Measurements from ENCODE around the gene PROSER3. TPM values are rescaled to one million over a fixed set of nuclear protein-coding genes. Genes with fewer than 3 reads are reported as not detected.

The PROSER3 gene
- total RNA-seq, 1 donor from 2014 or later, result 29.4 TPM

GRCh38 chr19:35801828-35802227 lies 43.9 kb downstream of the PROSER3 start:
- ATAC-seq (no peak), DNase-seq (ENCODE audit: low spot score) (no peak)
- intact Hi-C loops (cut with DNase I), result no loop called here

DNA sequence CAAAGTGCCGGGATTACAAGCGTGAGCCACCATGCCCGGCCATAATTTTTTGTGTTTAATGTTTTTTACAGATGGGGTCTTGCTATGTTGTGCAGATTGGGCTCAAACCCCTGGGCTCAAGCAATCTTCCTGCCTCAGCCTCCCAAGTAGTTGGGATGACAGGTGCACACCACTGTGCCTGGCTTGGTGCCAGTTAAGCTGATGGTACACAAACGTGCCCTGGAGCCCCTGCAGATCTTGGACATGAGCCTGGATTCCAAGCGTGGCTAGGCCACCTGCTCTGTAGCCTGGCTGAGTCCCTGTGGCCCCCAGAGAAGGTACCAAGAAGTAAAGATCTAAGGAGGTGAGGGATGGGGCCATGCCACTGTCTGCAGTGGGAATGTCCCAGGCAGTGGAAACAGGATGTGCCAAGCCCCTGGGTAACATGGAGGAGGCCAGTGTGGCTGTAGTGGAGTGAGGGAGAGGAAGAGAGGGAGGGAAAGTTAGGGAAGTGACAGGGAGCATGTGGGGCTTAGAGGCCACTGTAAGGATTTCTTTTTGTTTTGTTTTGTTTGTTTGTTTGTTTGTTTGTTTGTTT lies 47.6 kb downstream of the PROSER3 start:
- DNase-seq (ENCODE audit: low spot score) (no peak), ATAC-seq (no peak)
- intact Hi-C loops (cut with DNase I), result no loop called here

DNA sequence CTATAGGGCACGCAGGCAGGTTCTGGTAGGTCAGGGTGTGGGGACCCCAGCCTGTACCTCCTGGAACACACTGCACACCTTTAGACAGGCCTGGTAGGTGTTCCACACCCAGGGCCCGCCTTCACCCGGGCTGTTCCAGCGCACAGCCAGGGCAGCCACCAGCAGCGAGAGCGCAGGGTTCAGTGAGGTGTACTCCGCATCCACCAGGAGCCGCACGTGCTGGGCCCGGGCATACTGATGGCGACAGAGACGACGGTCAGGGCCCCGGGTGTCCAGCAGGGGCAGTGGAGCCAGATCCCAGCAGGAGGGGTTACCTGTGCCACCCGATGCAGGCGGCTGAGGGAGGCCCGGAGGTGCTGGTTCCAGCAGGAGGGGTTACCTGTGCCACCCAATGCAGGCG lies 48.6 kb downstream of the PROSER3 start:
- DNase-seq (ENCODE audit: low spot score) (no peak), ATAC-seq (no peak)
- intact Hi-C loops (cut with DNase I), result no loop called here

DNA sequence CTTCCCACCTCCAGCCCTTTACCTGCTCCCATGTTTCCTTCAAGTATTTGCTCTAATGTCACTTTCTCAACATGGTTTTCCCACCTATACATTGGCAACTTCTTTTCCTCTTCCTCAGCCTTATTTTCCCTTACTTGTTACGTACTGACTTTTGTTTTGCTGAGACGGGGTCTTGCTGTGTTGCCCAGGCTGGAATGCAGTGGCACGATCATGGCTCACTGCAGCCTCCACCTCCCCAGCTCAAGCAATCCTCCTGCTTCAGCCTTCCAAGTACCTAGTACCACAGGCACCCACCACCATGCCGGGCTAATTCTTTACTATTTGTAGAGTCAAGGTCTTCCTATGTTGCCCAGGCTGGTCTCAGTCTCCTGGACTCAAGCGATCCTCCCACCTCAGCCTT lies 49.7 kb downstream of the PROSER3 start:
- ATAC-seq, result no peak
- no peak for DNase-seq (ENCODE audit: low spot score)
- intact Hi-C loops (cut with DNase I), result no loop called here

GRCh38 chr19:35811317-35812219 lies 53.6 kb downstream of the PROSER3 start:
- ATAC-seq, result no peak
- intact Hi-C loops (cut with DNase I), result no loop called here
- no peak for DNase-seq (ENCODE audit: low spot score)

DNA sequence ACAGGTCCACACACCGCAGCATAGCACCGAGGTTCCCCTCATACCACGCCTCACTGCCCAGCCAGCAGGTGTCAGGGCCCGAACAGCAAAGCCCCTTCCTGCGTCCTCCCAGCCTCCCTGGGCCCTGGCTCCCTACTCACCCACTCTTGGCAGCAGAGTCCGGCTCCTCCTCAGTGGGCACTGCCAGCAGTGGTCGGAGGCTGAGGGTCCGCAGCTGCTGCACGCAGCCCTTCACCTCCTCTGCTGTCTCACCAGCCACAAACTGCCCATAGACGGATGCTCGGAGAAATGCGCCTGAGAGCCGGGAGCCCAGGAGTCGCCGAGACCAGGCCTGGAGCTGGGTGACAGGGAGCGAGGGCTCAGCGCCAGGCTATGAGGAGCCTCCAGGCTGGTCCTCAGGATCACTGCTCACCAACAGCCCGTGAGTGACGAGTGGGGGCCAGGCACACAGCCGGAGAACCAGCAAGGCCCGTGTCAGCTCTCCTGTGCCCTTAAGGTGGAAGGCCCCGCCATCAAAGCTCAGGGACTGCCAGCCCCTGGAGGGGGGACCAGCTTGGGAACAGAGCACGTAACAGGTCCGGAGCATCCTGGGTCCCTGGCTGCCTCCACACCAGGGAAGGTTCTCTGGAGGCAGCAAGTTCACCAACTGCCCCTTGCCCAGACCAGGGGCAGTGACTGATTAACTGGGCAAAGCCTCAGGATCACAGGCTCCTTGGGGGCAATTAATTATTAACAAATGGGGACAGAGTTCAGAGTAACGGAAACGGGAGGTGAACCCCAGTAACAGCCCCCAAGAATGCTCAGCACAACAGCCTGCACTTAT lies 54.5 kb downstream of the PROSER3 start, which contains the start of gene PRODH2:
Gene PRODH2, minus strand, starts transcription at position 626 of the 823 bp plus-strand sequence. Its CDS starts 40 bp downstream, at position 586.
- DNase-seq (ENCODE audit: low spot score), result no peak
- no peak for ATAC-seq
- intact Hi-C loops (cut with DNase I), result no loop called here

DNA sequence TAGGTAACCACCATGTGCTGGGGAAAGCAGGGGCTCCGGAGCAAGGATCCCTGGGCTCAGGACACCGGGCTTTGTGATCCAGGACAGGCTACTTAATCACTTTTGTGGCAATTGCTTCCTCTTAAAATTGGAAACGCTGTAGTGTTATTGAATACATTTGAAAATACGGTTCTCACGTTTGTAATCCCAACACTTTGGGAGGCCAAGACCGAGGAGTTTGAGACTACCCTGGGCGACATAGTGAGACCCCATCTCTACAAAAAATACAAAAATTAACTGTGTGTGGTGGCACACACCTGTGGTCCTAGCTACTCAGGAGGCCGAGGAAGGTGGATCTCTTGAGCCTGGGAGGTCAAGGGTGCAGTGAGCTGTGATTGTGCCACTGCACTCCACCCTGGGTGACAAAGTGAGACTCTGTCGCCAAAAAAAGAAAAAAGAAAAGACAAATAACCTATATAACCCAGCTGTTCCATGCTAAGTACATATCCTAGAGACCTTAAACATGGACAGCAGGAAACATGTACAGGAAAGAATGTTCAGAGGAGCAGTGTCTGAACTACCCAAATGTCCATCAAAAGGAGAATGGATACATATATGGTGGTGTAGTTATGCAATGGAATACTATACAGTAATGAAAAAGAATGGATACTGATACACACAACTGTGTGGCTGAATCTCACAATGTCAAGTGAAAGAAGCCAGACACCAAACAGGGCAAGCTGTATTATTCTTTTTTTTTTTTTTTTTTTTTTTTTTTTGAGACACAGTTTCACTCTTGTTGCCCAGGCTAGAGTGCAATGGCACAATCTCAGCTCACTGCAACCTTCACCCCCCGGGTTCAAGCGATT lies 55.3 kb downstream of the PROSER3 start:
- intact Hi-C loops (cut with DNase I), result no loop called here
- no peak for ATAC-seq
- DNase-seq (ENCODE audit: low spot score), result no peak

- DNase-seq (ENCODE audit: low spot score) (no peak), ATAC-seq (no peak)
- intact Hi-C loops (cut with DNase I), result no loop called here
Measured at GRCh38 chr19:35816262-35816661, 58.3 kb downstream of the PROSER3 start.

DNA sequence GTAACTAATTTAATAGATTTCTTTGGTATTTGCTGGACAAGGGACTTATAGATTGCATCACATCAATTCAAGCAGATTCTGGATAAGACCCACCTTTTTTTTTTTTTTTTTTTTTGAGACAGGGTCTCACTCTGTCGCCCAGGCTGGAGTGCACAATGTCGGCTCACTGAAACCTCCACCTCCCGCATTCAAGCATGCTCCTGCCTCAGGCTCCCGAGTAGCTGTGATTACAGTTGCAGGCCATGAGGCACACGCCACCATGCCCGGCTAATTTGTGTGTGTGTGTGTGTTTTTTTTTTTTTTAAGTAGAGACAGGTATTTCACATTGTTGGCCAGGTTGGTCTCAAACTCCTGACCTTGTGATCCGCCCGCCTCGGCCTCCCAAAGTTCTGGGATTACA lies 58.9 kb downstream of the PROSER3 start:
- DNase-seq (ENCODE audit: low spot score) (no peak), ATAC-seq (no peak)
- intact Hi-C loops (cut with DNase I), result no loop called here

- intact Hi-C loops (cut with DNase I), result no loop called here
- no peak for DNase-seq (ENCODE audit: low spot score)
- no peak for ATAC-seq
Measured at GRCh38 chr19:35818445-35818844, 60.5 kb downstream of the PROSER3 start.

Other genes with a start within 250 kb of the PROSER3 start
- 26.5 TPM for gene DMKN, start 244.5 kb upstream of the PROSER3 start, total RNA-seq
- gene SBSN, start 229.9 kb upstream of the PROSER3 start, total RNA-seq, result not detected
- gene GAPDHS, start 224.7 kb upstream of the PROSER3 start, total RNA-seq, result not detected
- 53.9 TPM for gene TMEM147, start 212.6 kb upstream of the PROSER3 start, total RNA-seq
- gene ATP4A, start 194.5 kb upstream of the PROSER3 start, total RNA-seq, result not detected
- not detected for gene PMIS2, start 172.0 kb upstream of the PROSER3 start, total RNA-seq
- 13.5 TPM for gene HAUS5, start 145.4 kb upstream of the PROSER3 start, total RNA-seq
- 56.7 TPM for gene RBM42, start 129.1 kb upstream of the PROSER3 start, total RNA-seq
- 1.2 TPM for gene ETV2, start 116.4 kb upstream of the PROSER3 start, total RNA-seq
- 211 TPM for gene COX6B1, start 109.9 kb upstream of the PROSER3 start, total RNA-seq
- gene UPK1A, start 91.7 kb upstream of the PROSER3 start, total RNA-seq, result not detected
- gene ZBTB32, start 53.6 kb upstream of the PROSER3 start, total RNA-seq, result 0.18 TPM
- 41.1 TPM for gene KMT2B, start 40.2 kb upstream of the PROSER3 start, total RNA-seq
- gene IGFLR1, start 15.7 kb upstream of the PROSER3 start, total RNA-seq, result 10.8 TPM
- gene U2AF1L4, start 12.8 kb upstream of the PROSER3 start, total RNA-seq, result 22.9 TPM
- 45.6 TPM for gene PSENEN, start 12.5 kb upstream of the PROSER3 start, total RNA-seq
- gene LIN37, start 9.6 kb upstream of the PROSER3 start, total RNA-seq, result 12.3 TPM
- gene HSPB6, start 1.1 kb upstream of the PROSER3 start, total RNA-seq, result 79.7 TPM
- 26.8 TPM for gene ARHGAP33, start 17.4 kb downstream of the PROSER3 start, total RNA-seq
- not detected for gene PRODH2, start 54.7 kb downstream of the PROSER3 start, total RNA-seq
- gene NPHS1, start 94.3 kb downstream of the PROSER3 start, total RNA-seq, result not detected
- 0.13 TPM for gene KIRREL2, start 98.7 kb downstream of the PROSER3 start, total RNA-seq
- 14.1 TPM for gene APLP1, start 110.4 kb downstream of the PROSER3 start, total RNA-seq
- gene NFKBID, start 142.4 kb downstream of the PROSER3 start, total RNA-seq, result 39.3 TPM
- gene HCST, start 144.4 kb downstream of the PROSER3 start, total RNA-seq, result 14.3 TPM
- gene TYROBP, start 150.1 kb downstream of the PROSER3 start, total RNA-seq, result 104 TPM
- 13.1 TPM for gene LRFN3, start 178.2 kb downstream of the PROSER3 start, total RNA-seq
- gene SDHAF1, start 237.0 kb downstream of the PROSER3 start, total RNA-seq, result 17.0 TPM